ENCODE measurements around the gene COL6A1.

COL6A1 gene

GRCh38 chr21:45938811-45939520, 42.6 kb upstream of the COL6A1 start:
- no peak for DNase-seq (ENCODE audit: low read depth in 1 of 2, low spot score in 1 of 2)
- H3K4me3 ChIP-seq (replicated peaks; ENCODE audit: insufficient read depth, low read length), result no peak overlapping the region
- no peaks in the 10 kb centered on the region for H3K27me3 ChIP-seq (ENCODE audit: insufficient read depth, poor library complexity, severe bottlenecking)
- TF ChIP-seq POLR2AphosphoS5 (IDR thresholded peaks at IDR 0.05; ENCODE audit: low read depth) (no peak), REST (IDR thresholded peaks at IDR 0.05; ENCODE audit: insufficient replicate concordance, low read depth) (no peak), CTCF (IDR thresholded peaks at IDR 0.05; ENCODE audit: insufficient read depth, low read length) (no peak), SPI1 (IDR thresholded peaks at IDR 0.05; ENCODE audit: borderline replicate concordance, low read depth) (no peak), GABPA (IDR thresholded peaks at IDR 0.05; ENCODE audit: low read depth) (no peak)
- H3K27ac ChIP-seq (replicated peaks), result no peak overlapping the region

- no peak for TF ChIP-seq POLR2AphosphoS5 (IDR thresholded peaks at IDR 0.05; ENCODE audit: low read depth)
- no peak for TF ChIP-seq SPI1 (IDR thresholded peaks at IDR 0.05; ENCODE audit: borderline replicate concordance, low read depth)
- TF ChIP-seq CTCF (IDR thresholded peaks at IDR 0.05; ENCODE audit: insufficient read depth, low read length), result no peak
- no peak for TF ChIP-seq GABPA (IDR thresholded peaks at IDR 0.05; ENCODE audit: low read depth)
- TF ChIP-seq REST (IDR thresholded peaks at IDR 0.05; ENCODE audit: insufficient replicate concordance, low read depth), result no peak
- H3K27ac ChIP-seq (replicated peaks), result no peak overlapping the region
- H3K4me3 ChIP-seq (replicated peaks; ENCODE audit: insufficient read depth, low read length), result no peak overlapping the region
- no peak for DNase-seq (ENCODE audit: low read depth in 1 of 2, low spot score in 1 of 2)
- no peaks in the 10 kb centered on the region for H3K27me3 ChIP-seq (ENCODE audit: insufficient read depth, poor library complexity, severe bottlenecking)
Measured at GRCh38 chr21:45939521-45940045, 42.0 kb upstream of the COL6A1 start.

GRCh38 chr21:45940091-45940490, 41.5 kb upstream of the COL6A1 start:
- no peak overlapping the region for H3K4me3 ChIP-seq (replicated peaks; ENCODE audit: insufficient read depth, low read length)
- TF ChIP-seq CTCF (IDR thresholded peaks at IDR 0.05; ENCODE audit: insufficient read depth, low read length) (no peak), REST (IDR thresholded peaks at IDR 0.05; ENCODE audit: insufficient replicate concordance, low read depth) (no peak), POLR2AphosphoS5 (IDR thresholded peaks at IDR 0.05; ENCODE audit: low read depth) (no peak), GABPA (IDR thresholded peaks at IDR 0.05; ENCODE audit: low read depth) (no peak), SPI1 (IDR thresholded peaks at IDR 0.05; ENCODE audit: borderline replicate concordance, low read depth) (no peak)
- no peak overlapping the region for H3K27ac ChIP-seq (replicated peaks)
- DNase-seq (ENCODE audit: low read depth in 1 of 2, low spot score in 1 of 2), result no peak
- H3K27me3 ChIP-seq (ENCODE audit: insufficient read depth, poor library complexity, severe bottlenecking), result no peaks in the 10 kb centered on the region
